GM12878 (cell line): ENCODE results near the gene SLC39A13. TPM values are rescaled to one million over a fixed set of nuclear protein-coding genes. Genes with fewer than 3 reads are reported as not detected.

Experiments used
- ATAC-seq: fragments of 200-7000 bp; cut with Tn5 transposase; 3 replicates; pipeline ENCODE4 v1.9.1; 2020; ENCODE audit warnings: mild to moderate bottlenecking, moderate library complexity
- BruUV-seq: library from RNA; stranded (reverse); fragments of 400-500 nt; replicated peaks from 2 replicates; lab custom pipeline; 2021; lab: Mats Ljungman, UMichigan
- CTCF ChIA-PET: fragments of 300-600 bp; sonication (Branson Sonifier 250); formaldehyde crosslinking; extraction: SDS; loops from one replicate; lab custom pipeline; 2021; ENCODE audit warnings: inconsistent platforms; lab: Yijun Ruan, JAX
- POLR2A ChIA-PET: fragments of 350-600 bp; formaldehyde crosslinking; extraction: SDS; loops from one replicate; lab custom pipeline; 2021; ENCODE audit warnings: inconsistent platforms; lab: Charles Lee
- RAD21 ChIA-PET: fragments of 300-600 bp; sonication (Branson Sonifier 250); formaldehyde crosslinking; loops from one replicate; lab custom pipeline; 2023; ENCODE audit warnings: antibody characterized with exemption; ENCODE audit not compliant: unreplicated experiment; lab: Charles Lee
- SMC1A ChIA-PET: fragments of 300-600 bp; sonication (Branson Sonifier 250); formaldehyde crosslinking; loops from one replicate; lab custom pipeline; 2023; ENCODE audit not compliant: unreplicated experiment, uncharacterized antibody; lab: Charles Lee
- DNase-seq: peaks from one replicate; pipeline ENCODE4 v3.0.0-alpha.2; 2011; ENCODE audit warnings: low read depth, low spot score
- FAIRE-seq: peaks from 3 replicates; lab custom pipeline; 2011; peaks lifted over from hg19 to GRCh38; lab: Jason Lieb, UNC
- H2AFZ ChIP-seq: 2 replicates; pipeline ENCODE4 v1.6.0; 2011; ENCODE audit warnings: low read depth, low read length, control low read depth; ENCODE audit not compliant: control insufficient read depth
- H3K27ac ChIP-seq: 2 replicates; pipeline ENCODE4 v1.5.1; 2011; ENCODE audit warnings: control low read depth; ENCODE audit not compliant: control insufficient read depth, insufficient read depth
- H3K27me3 ChIP-seq, 2 experiments: replicated peaks in 1 of 2; 2 replicates each; pipeline versions ENCODE4 v1.6.0 to v1.6.1; 2011; ENCODE audit warnings: low read length in 1 of 2; ENCODE audit not compliant: control insufficient read depth in 2 of 2, insufficient read depth in 2 of 2
- H3K36me3 ChIP-seq, 2 experiments: 2 replicates each; pipeline ENCODE4 v1.5.1; 2011; ENCODE audit warnings: low read length in 1 of 2; ENCODE audit not compliant: control insufficient read depth in 2 of 2, insufficient read depth in 2 of 2
- H3K4me1 ChIP-seq: 2 replicates; pipeline ENCODE4 v1.6.1; 2011; ENCODE audit warnings: mild to moderate bottlenecking, low read length, moderate library complexity, mixed read lengths; ENCODE audit not compliant: control insufficient read depth, insufficient read depth
- H3K4me2 ChIP-seq: 2 replicates; pipeline ENCODE4 v1.6.0; 2011; ENCODE audit warnings: control low read depth; ENCODE audit not compliant: control insufficient read depth, insufficient read depth
- H3K4me3 ChIP-seq: fragments of 200-600 bp; sonication (generic); 2 replicates; pipeline ENCODE4 v1.5.1; 2016
- H3K79me2 ChIP-seq: 2 replicates; pipeline ENCODE4 v1.6.0; 2011; ENCODE audit warnings: low read length; ENCODE audit not compliant: control insufficient read depth, insufficient read depth
- H3K9ac ChIP-seq: 2 replicates; pipeline ENCODE4 v1.8.0; 2011; ENCODE audit warnings: low read length, control low read depth, mixed read lengths; ENCODE audit not compliant: control insufficient read depth, insufficient read depth
- H3K9me3 ChIP-seq: replicated peaks from 3 replicates; pipeline ENCODE4 v1.5.1; 2011; ENCODE audit warnings: mild to moderate bottlenecking, low read length; ENCODE audit not compliant: control insufficient read depth, insufficient read depth
- H4K20me1 ChIP-seq: 2 replicates; pipeline ENCODE4 v1.6.0; 2011; ENCODE audit not compliant: control insufficient read depth, insufficient read depth
- GABPA ChIP-seq: IDR thresholded peaks from 2 replicates; pipeline ENCODE4 v1.6.1; 2014; ENCODE audit warnings: antibody characterized with exemption, low read depth, mild to moderate bottlenecking, inconsistent platforms
- PAX8 ChIP-seq: fragments of 450-650 bp; IDR thresholded peaks from 2 replicates; pipeline ENCODE4 v1.6.1; 2017; ENCODE audit warnings: mild to moderate bottlenecking, moderate library complexity
- SMAD5 ChIP-seq: IDR thresholded peaks from 2 replicates; pipeline ENCODE4 v1.6.1; 2016; ENCODE audit warnings: antibody characterized with exemption, low read depth
- SUZ12 ChIP-seq: fragments of 200-600 bp; sonication (generic); IDR thresholded peaks from one replicate; pipeline ENCODE4 v1.6.1; 2018; ENCODE audit warnings: antibody characterized with exemption, mild to moderate bottlenecking; ENCODE audit not compliant: unreplicated experiment
- WGBS: methylation state at CpG from one replicate; pipeline ENCODE4 v1.1.6; 2016; ENCODE audit warnings: low lambda C conversion rate; ENCODE audit not compliant: insufficient replicate concordance, insufficient coverage; ENCODE audit errors: missing lambda C conversion rate; 5-methylcytosine and 5-hydroxymethylcytosine counted together
- in situ Hi-C: fragments of 300-500 bp; cut with MboI; formaldehyde crosslinking; loops from 9 replicates; pipeline ENCODE4 v1.14.3; 2018; ENCODE audit warnings: mixed read lengths
- intact Hi-C: fragments of 100-400 bp; cut with micrococcal nuclease; formaldehyde crosslinking; loops from one replicate; pipeline ENCODE4 v1.14.2; 2022; ENCODE audit not compliant: unreplicated experiment
- polyA plus RNA-seq, 11 experiments: library from polyadenylated mRNA; depleted of rRNA in 4 of 11; unstranded in 6 of 11; stranded (reverse) in 5 of 11; fragments of >200 nt; fragmentation: Nextera tagmentation in 4 of 11; fragmentation: Illumina TruSeq in 1 of 11; extraction: Ambion mirVana in 4 of 11; extraction: Trizol in 1 of 11; gene quantifications; 1 replicate in 1 of 11; 2 replicates in 10 of 11; pipeline versions ENCODE4 v1.2.1 to v1.2.3, GENCODE V29; 2011 to 2016; ENCODE audit warnings: inconsistent platforms in 2 of 11, missing spikeins in 2 of 11, low read depth in 1 of 11
- total RNA-seq, 4 experiments: library from RNA; depleted of rRNA in 3 of 4; stranded (reverse); fragments of >200 nt in 3 of 4; fragmentation: Illumina TruSeq in 1 of 4; extraction: Trizol in 1 of 4; gene quantifications; 2 replicates each; pipeline versions ENCODE4 v1.2.1 to v1.2.3, GENCODE V29; 2013 to 2021
- TF ChIP-seq, protein P1 (sequence below): IDR thresholded peaks from 2 replicates; pipeline ENCODE4 v1.6.1; 2012; ENCODE audit warnings: improper control_type of control experiment, low read depth, low read length; ENCODE audit not compliant: insufficient replicate concordance

The SLC39A13 gene
- total and polyA plus RNA-seq, 10 of the 15 experiments (the other 5 are each of a cell fraction or from before 2014, with no cell fraction given): 0.23 to 19.8 (median 6.3) TPM

DNA sequence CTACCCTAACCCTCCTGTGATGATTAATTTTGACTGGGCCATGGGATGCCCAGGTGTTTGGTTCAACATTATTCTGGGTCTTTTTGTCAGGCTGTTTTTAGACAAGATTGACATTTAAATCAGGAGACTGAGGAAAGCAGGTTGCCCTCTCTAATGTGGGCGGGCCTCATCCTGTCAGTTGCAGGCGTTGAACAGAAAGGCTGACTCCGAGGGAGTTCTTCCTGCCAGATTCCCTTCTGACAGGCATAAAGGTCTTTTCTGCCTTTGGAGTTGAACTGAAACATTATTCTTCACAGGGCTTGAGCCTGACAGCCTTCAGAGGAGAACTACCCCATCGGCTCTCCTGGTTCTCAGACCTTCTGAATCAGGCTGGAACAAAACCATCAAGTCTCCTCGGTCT is 22.1 kb downstream of the SLC39A13 start:
- 59% methylated on average over 5 of the region's 5 CpGs for WGBS
- Histone ChIP-seq H2AFZ (no peak overlapping the region), H4K20me1 (no peaks in the 10 kb centered on the region), H3K4me2 (no peak overlapping the region), H3K79me2 (peaks cover 7% of the 10 kb centered on the region), H3K9ac (no peak overlapping the region), H3K4me3 (no peak overlapping the region), H3K27me3 (no peaks in the 10 kb centered on the region), H3K4me1 (no peaks in the 10 kb centered on the region), H3K36me3 (no peaks in the 10 kb centered on the region), H3K27ac (no peak overlapping the region), H3K9me3 (no peaks in the 10 kb centered on the region)
- ChIA-PET SMC1A (no interaction called here), CTCF (no interaction called here), POLR2A (no interaction called here), RAD21 (no interaction called here)
- in situ Hi-C loops: no loop called here
- no peak for ATAC-seq
- BruUV-seq: no TSS peak
- no peak for DNase-seq
- intact Hi-C loops: no loop called here
- FAIRE-seq: no peak
- TF ChIP-seq, protein P1, sequence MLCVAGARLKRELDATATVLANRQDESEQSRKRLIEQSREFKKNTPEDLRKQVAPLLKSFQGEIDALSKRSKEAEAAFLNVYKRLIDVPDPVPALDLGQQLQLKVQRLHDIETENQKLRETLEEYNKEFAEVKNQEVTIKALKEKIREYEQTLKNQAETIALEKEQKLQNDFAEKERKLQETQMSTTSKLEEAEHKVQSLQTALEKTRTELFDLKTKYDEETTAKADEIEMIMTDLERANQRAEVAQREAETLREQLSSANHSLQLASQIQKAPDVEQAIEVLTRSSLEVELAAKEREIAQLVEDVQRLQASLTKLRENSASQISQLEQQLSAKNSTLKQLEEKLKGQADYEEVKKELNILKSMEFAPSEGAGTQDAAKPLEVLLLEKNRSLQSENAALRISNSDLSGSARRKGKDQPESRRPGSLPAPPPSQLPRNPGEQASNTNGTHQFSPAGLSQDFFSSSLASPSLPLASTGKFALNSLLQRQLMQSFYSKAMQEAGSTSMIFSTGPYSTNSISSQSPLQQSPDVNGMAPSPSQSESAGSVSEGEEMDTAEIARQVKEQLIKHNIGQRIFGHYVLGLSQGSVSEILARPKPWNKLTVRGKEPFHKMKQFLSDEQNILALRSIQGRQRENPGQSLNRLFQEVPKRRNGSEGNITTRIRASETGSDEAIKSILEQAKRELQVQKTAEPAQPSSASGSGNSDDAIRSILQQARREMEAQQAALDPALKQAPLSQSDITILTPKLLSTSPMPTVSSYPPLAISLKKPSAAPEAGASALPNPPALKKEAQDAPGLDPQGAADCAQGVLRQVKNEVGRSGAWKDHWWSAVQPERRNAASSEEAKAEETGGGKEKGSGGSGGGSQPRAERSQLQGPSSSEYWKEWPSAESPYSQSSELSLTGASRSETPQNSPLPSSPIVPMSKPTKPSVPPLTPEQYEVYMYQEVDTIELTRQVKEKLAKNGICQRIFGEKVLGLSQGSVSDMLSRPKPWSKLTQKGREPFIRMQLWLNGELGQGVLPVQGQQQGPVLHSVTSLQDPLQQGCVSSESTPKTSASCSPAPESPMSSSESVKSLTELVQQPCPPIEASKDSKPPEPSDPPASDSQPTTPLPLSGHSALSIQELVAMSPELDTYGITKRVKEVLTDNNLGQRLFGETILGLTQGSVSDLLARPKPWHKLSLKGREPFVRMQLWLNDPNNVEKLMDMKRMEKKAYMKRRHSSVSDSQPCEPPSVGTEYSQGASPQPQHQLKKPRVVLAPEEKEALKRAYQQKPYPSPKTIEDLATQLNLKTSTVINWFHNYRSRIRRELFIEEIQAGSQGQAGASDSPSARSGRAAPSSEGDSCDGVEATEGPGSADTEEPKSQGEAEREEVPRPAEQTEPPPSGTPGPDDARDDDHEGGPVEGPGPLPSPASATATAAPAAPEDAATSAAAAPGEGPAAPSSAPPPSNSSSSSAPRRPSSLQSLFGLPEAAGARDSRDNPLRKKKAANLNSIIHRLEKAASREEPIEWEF: no peak
- no peak for TF ChIP-seq SUZ12
- TF ChIP-seq SMAD5: no peak
- TF ChIP-seq GABPA: no peak
- no peak for TF ChIP-seq PAX8
